PC-9 (cell line): ENCODE results near the gene CELF2.

ENCODE experiments used
- CTCF ChIP-seq: fragments of 200-600 bp; sonication (generic); conservative IDR thresholded peaks from 2 replicates; pipeline ENCODE4 v1.6.1; 2017; ENCODE audit warnings: mixed run types, antibody characterized with exemption, mild to moderate bottlenecking, moderate library complexity
- EZH2 ChIP-seq: fragments of 200-600 bp; sonication (generic); IDR thresholded peaks from 2 replicates; pipeline ENCODE4 v1.8.0; 2017; ENCODE audit warnings: antibody characterized with exemption, low read depth

GRCh38 chr10:11046776-11047160 lies 29.1 kb downstream of the CELF2 start:
- TF ChIP-seq CTCF (no peak), EZH2 (no peak)
